ENCODE measurements around the gene DHCR7.

GRCh38 chr11:71442123-71442522 is 6.1 kb downstream of the DHCR7 start:
- TF ChIP-seq CTCF (IDR thresholded peaks at IDR 0.05; ENCODE audit: low read depth, low read length, poor library complexity, severe bottlenecking) (no peak), EZH2phosphoT487 (IDR thresholded peaks at IDR 0.05; ENCODE audit: borderline replicate concordance, low read length) (no peak)
